CD4-positive, alpha-beta T cell treated with Interleukin-2 at 100 ng/mL for 4 hours (primary cell): ENCODE results near the gene HAND2.

Experiments
- DNase-seq: peaks from one replicate; pipeline ENCODE4 v3.0.0-alpha.2; 2020; ENCODE audit warnings: low spot score

HAND2 gene

DNA sequence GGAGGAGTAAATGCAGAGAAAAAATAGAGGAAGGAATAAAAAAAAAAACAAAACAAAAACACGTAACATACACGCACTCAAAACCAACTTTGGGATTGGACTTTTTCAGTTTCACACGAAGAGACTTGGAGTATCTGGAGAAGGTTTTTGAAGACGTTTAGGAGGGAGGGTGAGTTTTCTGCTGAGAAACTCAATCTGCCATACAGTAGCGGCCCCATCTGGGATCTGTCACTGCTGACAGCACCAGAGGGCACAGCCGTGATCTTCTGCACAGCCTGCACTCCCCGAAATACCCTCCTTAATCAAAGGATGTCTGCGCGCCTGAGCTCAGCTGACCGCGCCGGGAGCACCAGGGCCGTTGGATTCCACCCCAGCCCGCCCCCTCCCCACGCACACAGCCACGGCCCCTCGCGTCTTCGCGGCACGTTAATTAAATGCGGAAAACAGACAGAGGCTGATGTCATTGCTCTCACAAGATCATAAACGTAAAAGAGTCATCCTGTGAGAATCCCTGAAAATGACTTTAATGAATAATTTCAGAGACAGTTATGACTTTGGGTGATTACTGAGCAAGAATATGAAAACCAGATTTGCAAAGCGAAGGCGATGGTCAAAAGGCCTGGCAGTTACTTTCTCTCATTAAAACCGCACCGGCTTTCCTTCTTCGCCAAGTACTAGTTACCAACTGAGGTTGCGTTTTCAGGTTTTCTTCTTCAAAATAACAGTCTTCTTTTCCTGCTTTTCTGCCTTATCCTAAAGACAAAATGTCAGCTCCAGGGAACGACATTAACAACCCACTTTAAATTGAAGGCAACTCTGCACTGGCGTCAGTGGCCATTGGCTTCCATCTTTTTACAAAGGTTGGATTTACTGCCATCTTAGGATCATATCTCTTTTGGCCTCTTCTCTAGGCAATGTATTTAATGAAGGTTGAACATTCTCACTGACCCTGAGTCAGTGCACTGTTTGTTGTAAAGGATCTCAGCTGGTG, 10.6 kb downstream of the HAND2 start:
- DNase-seq: no peak

DNA sequence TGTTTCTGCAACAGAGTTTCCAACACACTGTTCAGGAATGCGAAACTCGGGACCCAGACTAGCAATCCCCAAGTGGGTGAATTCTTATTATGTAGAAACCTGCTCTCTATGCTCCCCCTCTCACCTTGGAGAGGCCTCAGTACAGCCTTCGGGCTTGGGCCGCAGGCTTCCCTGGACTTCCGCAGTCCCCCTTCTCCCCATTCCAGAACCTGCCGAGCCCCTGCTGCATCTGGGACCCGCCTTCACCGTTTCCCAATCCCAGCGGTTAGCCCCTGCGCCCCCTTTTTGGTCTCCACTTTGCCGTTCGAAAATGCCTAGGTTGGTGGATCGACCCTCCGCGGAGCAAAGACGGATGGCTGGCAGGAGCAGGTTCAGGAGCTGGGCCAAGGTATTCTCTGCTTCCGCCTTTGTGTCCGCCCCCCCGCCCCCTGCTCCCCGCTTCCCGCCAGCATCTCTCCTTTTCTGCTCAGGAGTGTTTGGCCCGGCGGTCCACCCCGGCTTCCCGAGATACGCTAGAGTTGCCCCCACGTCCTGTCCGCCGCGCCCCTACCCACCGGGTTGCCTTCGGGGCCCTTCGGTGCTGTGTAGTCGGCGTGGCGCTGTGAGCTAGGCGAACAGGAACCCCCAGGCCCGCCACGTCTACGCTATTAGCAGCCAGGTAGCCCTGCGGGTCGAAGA, 11.5 kb downstream of the HAND2 start:
- no peak for DNase-seq

DNA sequence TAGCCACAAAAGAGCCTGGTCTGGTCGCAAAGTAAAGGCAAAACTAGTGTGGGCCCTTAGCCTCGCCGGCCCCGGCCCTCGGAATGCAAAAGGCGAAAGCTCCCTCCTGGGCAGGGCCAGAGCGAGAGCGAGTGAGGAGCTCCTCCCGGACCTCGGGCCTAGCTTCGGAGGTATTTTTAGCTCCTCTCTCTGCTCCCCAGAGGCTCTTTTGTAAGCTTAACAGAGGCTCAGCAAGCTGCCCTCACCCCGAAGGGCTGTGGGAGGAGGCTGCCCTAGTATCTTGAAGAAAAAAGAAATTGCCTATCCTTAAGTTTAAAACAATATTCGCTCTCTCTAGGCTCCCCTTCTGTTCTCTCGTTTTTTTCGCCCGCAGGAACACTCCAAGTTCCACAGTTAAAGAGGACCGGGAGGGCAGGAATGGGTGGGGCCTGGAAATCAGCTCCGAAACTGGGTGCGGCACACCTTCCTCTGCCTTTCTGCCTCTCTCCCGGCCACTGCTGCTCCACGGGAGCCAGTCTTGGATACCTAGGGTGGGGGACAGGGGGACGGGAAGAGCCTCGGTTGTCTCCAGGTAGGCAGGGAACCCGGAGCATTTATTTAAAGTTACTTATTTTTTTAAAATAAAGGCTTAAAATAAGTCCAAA, 12.1 kb downstream of the HAND2 start:
- DNase-seq: no peak

DNA sequence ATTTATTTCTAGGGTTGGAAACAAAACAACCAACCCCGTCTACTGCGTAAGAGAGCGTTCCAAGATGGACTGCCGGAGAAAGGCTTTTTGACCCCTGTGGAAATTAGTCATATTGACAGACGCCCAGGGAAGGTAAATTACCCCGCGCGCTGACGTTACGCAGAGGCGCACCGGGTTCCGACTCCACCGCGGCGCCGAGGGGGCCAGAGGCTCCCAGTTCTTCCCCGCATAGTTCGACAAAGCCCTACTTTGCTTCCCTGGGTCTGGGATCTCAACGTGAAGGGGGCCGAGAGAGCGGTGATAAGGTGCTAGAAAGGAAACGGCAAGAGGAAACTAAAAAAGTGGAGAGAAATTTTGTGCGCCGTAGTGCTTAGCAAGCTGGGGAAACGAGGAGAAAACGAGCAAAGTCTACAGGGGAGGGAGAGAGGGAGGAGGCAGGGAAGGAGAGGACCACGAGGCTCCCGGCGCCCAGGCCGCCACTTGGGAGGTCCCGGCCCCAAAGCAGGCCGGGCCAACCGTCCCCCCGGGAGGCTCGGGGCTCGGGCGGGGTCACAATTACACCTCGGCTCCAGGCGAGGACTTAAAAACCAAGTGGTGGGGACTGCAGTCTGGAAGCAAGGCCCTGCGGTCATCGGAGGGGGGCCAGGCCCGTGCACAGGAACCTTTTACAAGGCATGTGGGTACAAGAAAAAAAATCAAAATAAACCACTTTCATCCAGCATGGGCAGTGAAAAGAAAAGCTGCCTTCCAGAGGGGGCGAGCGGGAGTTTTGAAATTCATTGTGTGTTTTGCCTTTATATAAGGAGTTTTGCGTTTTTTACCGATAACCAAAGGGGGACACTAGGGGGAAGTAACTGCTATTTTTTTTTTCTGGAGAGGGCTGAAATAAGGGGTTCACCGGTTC, 13.2 kb downstream of the HAND2 start:
- DNase-seq: no peak

DNA sequence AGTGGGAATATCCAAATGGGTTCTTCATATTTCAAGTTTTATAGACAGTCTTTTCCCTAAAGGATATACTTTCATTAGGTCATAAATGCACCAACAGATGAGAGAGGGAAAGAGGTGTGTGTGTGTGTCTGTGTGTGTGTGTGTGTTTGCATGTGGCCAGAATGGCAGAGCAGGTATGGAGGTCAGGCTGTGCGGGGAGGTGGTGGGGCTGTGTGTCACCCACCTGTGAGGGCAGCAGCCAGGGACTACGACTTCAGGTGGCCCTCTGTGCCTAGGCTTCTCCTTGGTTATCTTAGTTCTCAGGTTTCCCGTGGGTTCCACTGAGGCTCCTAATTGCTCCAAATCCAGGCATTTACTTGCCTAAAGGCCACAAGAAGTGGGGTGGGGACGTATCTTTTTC, 14.6 kb downstream of the HAND2 start:
- no peak for DNase-seq

DNA sequence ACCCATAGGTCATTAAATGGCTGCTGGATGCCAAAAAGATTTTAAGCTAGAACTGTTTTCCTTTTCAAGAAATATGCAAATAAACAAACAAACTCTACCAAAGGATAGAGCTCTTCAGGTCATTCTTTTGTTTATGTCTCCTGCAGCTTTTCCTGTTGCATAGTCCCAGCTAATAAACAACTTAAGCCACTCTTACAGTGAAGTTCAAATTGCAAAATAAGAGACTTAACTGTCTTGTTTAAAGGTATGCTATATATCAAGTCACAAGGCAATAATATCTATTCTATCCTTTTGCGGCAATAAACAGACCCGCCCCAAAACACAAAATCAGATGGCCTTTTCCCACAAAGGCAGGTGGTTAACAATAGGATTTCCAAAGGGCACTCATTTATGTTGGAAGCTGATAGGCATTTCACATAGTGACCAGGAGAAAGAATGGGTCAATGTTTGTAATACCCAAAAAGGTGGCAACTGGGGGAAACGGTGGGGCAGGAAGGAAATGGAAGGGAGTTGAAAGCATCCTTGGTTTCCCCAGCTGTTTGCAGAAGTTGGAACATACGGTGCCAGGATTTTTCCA, 15.3 kb downstream of the HAND2 start:
- no peak for DNase-seq

DNA sequence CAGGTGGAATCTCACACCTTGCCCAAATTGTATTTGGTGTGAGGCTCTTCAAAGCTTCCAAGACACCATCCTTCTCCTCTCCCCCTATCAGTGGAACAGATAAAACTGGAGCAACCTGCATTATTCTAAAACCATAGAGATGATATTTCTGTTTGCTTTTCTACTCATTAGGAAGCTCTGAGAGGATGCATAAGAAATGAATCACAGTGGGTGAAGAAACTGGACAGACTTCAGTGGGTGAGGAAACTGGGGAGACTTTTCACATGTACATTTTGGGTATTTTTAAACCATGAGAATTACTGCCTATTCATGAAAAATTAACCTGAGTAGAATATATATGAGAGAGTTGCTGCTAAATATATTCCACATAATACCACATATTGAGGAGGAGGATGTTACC, 16.4 kb downstream of the HAND2 start:
- DNase-seq: no peak

DNA sequence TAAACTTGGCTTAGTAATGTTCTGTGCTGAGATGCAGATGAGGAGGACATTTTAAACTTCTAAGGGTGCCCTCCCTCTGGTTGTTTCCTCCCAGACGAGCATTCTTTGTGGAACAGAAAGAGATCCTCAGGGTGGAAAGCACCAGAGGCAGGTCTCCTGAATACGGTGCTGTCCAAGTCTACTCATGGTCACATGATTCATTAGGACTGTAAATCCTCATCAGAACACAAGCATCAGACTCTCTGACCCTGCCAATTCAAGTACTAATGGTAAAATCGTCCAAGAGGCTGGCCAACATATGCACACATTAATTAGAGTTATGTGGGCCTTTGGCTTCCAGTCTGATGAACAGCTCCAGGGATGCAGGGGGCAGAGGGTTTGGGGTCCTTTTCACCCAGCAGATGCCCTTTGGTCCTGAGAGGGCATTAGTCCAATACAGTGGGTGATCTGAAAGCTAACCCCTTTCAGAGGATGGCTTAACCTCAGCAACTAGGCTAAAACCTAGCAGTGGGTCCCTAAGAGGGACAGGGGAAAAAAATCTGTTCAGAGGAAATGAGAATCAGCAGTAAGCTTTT, 18.2 kb downstream of the HAND2 start:
- no peak for DNase-seq

DNA sequence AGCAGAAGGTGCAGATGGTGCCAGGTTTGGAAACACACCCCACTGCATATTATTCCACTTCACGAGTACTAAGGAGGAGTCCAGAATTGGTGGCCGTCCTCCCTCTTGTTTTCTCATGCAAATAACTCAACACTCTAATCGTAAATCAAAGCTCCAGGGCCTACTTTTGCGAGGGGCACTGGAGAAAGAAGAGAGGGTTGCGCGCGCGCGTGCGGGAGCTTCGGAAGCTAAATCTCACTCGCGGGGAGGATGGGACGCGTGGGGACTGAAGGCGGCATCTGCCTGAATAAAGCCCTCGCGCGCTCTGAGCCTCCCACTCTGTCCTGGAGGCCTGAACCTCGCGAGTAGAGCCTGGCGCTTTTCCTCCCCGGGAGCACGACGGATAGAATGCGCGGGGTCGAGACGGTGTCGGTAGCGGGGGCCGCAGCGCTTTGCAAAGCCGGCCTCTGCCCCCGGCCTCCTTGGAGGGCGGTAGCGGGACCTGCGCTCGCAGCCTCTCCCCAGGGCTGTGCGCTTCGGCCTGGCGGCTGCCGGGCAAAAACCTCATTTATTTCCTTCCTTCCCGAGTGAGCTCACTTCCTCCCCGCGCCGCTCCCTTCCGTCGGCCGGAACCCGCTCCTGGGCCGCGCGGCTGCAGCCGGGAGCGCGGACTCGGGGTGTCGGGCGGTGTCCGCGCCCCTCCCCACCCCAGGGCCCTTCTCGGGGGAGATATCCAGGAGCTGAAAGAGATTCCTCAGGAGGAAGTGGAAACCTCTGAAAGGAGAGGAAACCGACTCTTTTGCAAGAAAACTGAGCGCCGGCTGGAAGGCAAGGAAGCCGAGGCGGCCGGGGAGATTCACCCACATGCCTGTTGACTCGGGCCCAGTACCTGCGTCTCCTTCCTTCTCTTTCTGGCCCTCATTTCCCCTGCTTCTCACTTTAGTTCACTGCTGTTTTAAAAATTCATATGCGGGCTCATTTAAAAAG, 20.7 kb downstream of the HAND2 start:
- no peak for DNase-seq

DNA sequence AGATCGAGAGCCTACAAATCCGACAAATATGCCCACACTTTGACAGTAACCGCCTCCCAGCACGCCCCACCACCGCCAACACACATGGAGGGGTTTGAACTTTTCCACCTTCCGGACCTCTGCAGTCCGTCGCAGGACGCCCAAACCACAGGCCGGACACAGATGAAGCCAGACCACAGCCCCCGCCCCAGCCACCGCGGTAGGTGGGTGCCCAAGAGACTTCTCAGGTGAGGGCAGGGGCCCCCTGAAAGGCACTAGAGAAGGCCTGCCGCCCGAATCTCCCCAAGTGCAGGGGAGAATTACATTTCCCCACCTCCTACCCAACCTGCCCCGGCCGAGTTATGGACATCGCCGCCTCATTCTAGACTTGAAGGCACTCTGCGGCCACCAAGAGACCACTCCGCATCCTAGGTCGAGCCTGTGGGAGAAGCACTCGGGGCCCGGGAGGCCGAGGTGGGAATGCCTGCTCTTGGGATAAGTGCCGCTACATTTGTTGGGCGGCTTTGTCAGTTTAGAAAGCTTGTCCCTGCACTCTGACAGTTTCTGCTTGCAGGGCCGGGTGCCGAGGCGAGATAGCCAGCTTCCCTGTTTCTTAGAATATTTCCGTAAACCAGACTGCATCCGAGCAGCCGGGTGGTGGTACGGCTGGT, 21.5 kb downstream of the HAND2 start:
- DNase-seq: no peak

DNA sequence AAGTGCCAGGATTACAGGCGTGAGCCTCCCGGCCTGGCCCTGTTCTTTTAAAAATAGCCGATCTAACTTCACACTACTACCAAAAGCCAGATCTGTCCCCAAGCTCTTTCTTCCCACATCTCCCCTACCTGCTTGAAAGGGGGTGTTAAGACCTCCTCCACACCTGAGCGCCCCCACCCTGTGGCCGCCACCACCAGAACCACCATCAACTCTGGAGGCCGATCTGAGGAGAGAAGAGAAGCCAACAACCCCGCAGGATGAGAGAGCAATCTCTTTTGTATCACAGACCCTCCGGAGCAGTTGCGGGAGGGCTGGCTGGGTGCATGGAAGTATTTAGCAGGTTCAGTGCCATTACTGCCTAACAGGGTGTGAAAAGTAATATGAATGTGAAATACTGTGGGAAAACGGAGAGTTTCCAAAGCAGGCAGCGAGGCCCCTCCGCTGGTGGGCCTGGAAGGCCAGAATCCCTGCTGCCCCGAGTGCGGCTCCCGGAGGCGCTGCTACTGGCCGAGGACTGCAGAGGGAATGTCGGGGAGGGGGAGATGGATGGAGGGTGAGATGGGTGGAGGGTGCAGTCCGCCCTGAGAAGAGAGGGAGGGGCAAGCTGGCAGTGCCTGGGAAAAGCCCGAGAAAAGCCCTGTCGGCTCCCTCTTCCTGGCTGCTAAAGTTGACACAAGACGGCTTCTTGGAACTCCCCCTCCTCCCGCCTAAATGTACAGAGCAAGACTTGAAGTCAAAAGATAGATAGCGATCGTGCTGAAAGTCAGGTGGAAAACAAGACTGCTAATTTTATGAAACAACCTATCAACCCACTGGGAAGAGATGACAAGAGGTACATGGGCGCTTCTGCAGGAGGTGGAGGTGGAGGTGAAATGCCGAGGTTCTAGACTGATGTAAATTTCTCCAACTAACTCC, 22.3 kb downstream of the HAND2 start:
- no peak for DNase-seq

DNA sequence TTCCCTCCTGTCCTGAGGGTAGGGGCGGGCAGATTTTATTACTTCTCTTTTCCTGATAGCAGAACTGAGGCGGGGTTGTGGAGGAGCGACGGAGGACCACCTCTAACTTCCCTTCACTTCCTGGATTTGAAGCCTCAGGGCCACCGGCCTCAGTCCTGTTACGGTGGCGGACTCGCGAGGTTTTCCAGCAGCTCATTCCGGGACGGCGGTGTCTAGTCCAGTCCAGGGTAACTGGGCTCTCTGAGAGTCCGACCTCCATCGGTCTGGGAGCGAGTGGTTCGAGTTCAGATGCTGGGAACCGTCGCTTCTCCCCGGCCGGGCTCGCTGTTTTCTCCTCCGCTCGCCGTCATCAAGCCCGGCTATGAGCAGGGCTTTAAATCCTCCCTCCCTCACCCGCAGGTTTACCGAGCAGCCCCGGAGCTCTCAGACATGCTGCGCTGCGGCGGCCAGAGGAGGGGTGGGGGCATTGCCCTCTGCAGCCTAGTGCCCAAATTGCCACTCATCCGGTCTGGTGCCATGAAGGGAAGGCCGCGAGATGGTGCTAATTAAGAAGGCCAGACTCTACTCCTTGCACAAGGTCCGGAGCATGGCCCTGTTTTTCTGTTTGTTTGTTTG, 23.3 kb downstream of the HAND2 start:
- DNase-seq: no peak

DNA sequence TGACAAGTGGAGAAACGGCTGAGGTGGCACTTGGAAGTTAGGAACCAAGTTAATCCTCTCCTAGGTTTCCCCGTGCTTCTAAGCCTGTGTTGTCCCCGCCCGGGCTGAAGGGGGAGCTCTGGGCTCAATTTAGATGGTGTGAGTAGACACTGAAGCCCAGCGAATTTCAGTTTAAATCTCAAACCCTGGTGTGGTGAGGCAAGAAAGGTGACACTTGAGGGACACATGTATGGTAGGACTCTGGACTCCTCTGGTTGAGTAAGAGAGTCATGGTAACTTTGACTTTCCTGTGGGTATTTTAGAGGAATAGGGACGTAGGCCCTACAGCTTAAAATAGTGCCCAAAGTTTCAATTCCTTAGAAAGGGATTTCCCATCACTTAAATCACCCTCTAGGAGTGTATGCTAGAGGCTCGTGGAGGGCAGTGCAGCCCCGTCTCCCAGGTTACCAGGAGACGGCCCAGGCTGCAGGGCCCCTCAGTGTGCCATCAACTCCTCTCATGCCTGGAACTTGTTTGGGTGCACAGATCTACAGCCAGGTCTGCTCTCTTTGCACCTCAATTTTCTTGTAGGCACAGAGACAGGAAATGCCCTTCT, 24.0 kb downstream of the HAND2 start:
- peak; percentile 37 for DNase-seq

DNA sequence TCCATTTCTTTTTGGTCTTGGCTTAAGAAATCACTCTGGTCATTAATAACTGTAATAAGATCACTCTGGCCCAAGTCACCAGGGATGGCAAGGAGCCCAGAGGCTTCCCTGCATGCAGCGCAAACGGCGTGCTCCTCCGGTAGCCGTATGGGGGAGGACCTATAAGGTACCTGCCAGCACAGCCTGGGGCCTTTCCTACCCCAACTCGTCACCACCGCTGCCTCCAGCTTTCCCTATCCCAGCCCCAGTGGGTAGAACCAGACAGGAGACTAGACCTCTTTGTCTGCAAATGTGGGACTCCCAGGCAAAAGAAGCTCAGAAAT, 25.9 kb downstream of the HAND2 start:
- no peak for DNase-seq

DNA sequence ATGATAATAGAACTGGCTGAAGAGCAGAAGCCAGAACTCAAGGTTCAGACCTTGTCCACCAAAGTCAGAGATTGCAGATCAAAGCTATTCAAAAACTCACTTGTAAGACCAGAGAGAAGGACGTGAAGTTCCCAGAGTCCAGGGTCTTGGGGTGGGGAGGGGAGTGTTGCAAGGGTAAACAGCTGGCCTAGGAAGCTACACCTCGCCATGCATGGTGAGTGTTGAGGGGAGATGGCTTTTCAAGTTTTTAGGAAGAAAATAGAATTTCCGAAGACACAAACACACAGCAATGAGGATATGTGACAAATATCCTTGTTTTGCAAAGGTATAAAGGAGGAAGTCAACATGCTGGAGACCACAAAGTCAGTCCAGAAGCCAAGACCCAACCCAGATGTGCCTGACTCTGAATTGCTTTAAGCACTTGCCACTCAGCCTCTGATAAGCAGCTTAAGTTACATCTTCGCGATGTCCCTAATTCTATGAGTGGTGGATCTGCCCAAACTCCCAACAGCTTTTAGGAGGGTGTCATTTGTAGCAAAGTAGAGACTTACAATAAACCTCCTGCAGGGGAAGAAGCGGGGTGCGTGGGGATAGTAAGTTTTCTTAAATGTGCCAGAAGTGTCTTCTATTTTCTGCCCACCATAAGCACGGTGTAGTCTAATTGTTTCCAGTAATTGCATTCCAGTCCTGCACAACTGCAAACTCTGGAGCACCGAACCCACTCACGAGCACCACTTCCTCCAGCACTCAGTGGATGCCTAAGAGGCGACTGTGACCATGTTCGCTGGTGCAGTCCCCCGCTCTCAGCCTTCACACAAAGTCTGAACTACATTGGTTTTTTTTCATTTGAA, 26.5 kb downstream of the HAND2 start:
- no peak for DNase-seq

DNA sequence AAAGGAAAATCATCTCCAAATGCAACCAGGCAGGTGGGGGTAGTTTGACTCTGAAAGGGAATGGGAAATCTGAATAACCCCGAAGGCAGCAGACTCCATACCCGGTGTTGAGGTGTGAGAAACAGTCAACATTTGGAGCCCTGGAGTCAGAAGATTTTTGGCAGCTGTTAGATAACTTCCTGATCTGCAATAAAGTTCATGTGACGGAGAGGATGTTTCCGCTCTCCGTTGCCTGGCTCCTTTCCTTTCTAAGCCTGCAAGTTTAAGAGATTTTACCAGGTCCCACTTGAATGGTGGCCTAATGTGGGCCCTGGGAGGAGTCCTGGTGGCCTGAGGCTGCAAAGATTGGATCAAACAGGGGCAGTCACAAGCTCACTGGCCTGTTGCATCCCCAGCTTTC, 27.7 kb downstream of the HAND2 start:
- DNase-seq: no peak
